Endothelial cell of umbilical vein (primary cell): ENCODE results near the gene COMT. TPM values are rescaled to one million over a fixed set of nuclear protein-coding genes. Genes with fewer than 3 reads are reported as not detected.

Source experiments
- BruUV-seq: library from RNA; stranded (reverse); fragments of 400-500 nt; replicated peaks from 2 replicates; lab custom pipeline; 2021; lab: Mats Ljungman, UMichigan
- CTCF ChIA-PET: fragments of 300-600, 350-600 bp; sonication (Branson Sonifier 250); formaldehyde crosslinking; loops from one replicate; lab custom pipeline; 2021; ENCODE audit warnings: antibody characterized with exemption, inconsistent platforms; lab: Charles Lee
- POLR2A ChIA-PET: fragments of 300-600, 350-600 bp; sonication (Branson Sonifier 250); formaldehyde crosslinking; loops from one replicate; lab custom pipeline; 2021; ENCODE audit warnings: antibody characterized with exemption, inconsistent platforms; lab: Charles Lee
- DNase-seq: peaks from one replicate; pipeline ENCODE4 v3.0.0-alpha.2; 2011; ENCODE audit warnings: low read depth, low spot score
- FAIRE-seq: peaks from 2 replicates; lab custom pipeline; 2011; peaks lifted over from hg19 to GRCh38; lab: Jason Lieb, UNC
- H2AFZ ChIP-seq: 2 replicates; pipeline ENCODE4 v1.6.0; 2012; ENCODE audit warnings: low read depth, low read length, control low read depth, inconsistent platforms
- H3K27ac ChIP-seq: 2 replicates; pipeline ENCODE4 v1.5.1; 2011; ENCODE audit warnings: low read depth, mild to moderate bottlenecking, control low read depth, low read length, moderate library complexity; ENCODE audit not compliant: insufficient read depth
- H3K27me3 ChIP-seq, 2 experiments: 2 replicates each; pipeline versions ENCODE4 v1.6.0 to v1.6.1; 2011; ENCODE audit warnings: low read length in 2 of 2, mixed read lengths in 1 of 2; ENCODE audit not compliant: control insufficient read depth in 2 of 2, insufficient read depth in 2 of 2
- H3K36me3 ChIP-seq, 2 experiments: 2 replicates in 1 of 2; 3 replicates in 1 of 2; pipeline ENCODE4 v1.5.1; 2011; ENCODE audit warnings: low read length in 2 of 2, mild to moderate bottlenecking in 1 of 2, moderate library complexity in 1 of 2; ENCODE audit not compliant: control insufficient read depth in 2 of 2, insufficient read depth in 2 of 2; ENCODE audit errors: extremely low read depth in 1 of 2
- H3K4me1 ChIP-seq: 3 replicates; pipeline ENCODE4 v1.5.1; 2011; ENCODE audit warnings: mild to moderate bottlenecking, low read length; ENCODE audit not compliant: control insufficient read depth, insufficient read depth; ENCODE audit errors: extremely low read depth
- H3K4me2 ChIP-seq: 2 replicates; pipeline ENCODE4 v1.6.1; 2011; ENCODE audit warnings: low read length, control low read depth, mixed read lengths; ENCODE audit not compliant: insufficient read depth
- H3K4me3 ChIP-seq, 3 experiments: fragments of 200-600 bp in 1 of 3; sonication (generic), shearing (Covaris generic) in 1 of 3; replicated peaks in 1 of 3; 2 replicates each; pipeline ENCODE4 v1.5.1; 2011 to 2016; ENCODE audit warnings: control low read depth in 3 of 3, low read length in 3 of 3, mild to moderate bottlenecking in 2 of 3, inconsistent platforms in 1 of 3, low read depth in 1 of 3, moderate library complexity in 1 of 3; ENCODE audit not compliant: insufficient read depth in 1 of 3
- H3K79me2 ChIP-seq: 2 replicates; pipeline ENCODE4 v1.6.0; 2012; ENCODE audit warnings: low read length, inconsistent platforms; ENCODE audit not compliant: control insufficient read depth, insufficient read depth
- H3K9ac ChIP-seq: replicated peaks from 2 replicates; pipeline ENCODE3; 2011; ENCODE audit warnings: low read length, control low read depth; ENCODE audit not compliant: insufficient read depth; ENCODE audit errors: extremely low read depth
- H3K9me1 ChIP-seq: replicated peaks from 3 replicates; pipeline ENCODE4 v1.6.0; 2011; ENCODE audit warnings: mild to moderate bottlenecking, low read length; ENCODE audit not compliant: control insufficient read depth, insufficient read depth; ENCODE audit errors: extremely low read depth
- H3K9me3 ChIP-seq: replicated peaks from 2 replicates; pipeline ENCODE4 v1.5.1; 2012; ENCODE audit warnings: low read length, inconsistent platforms; ENCODE audit not compliant: control insufficient read depth, insufficient read depth
- H4K20me1 ChIP-seq: replicated peaks from 2 replicates; pipeline ENCODE3; 2011; ENCODE audit warnings: mild to moderate bottlenecking, low read length; ENCODE audit not compliant: control insufficient read depth, insufficient read depth; ENCODE audit errors: extremely low read depth
- EZH2 ChIP-seq: IDR thresholded peaks from 2 replicates; pipeline ENCODE4 v1.6.1; 2012; ENCODE audit warnings: borderline replicate concordance, low read depth, mild to moderate bottlenecking, moderate library complexity, low read length, inconsistent platforms; ENCODE audit not compliant: severe bottlenecking
- FOS ChIP-seq: IDR thresholded peaks from 2 replicates; pipeline ENCODE4 v1.6.1; 2011; ENCODE audit warnings: mild to moderate bottlenecking, low read length, moderate library complexity, borderline replicate concordance; ENCODE audit not compliant: insufficient read depth
- GATA2 ChIP-seq: IDR thresholded peaks from 2 replicates; pipeline ENCODE4 v1.7.0; 2011; ENCODE audit warnings: low read depth, mild to moderate bottlenecking, moderate library complexity, mixed read lengths, low read length; ENCODE audit not compliant: insufficient read length, insufficient read depth
- JUN ChIP-seq: IDR thresholded peaks from 2 replicates; pipeline ENCODE4 v1.6.1; 2011; ENCODE audit warnings: borderline replicate concordance, low read depth; ENCODE audit not compliant: insufficient read length, insufficient read depth
- MYC ChIP-seq: IDR thresholded peaks from one replicate; pipeline ENCODE4 v1.6.1; 2011; ENCODE audit warnings: mild to moderate bottlenecking, low read depth, low read length
- POLR2A ChIP-seq: IDR thresholded peaks from 2 replicates; pipeline ENCODE4 v1.6.1; 2012; ENCODE audit warnings: low read depth, mild to moderate bottlenecking, control low read depth, low read length
- POLR2AphosphoS5 ChIP-seq: IDR thresholded peaks from 2 replicates; pipeline ENCODE4 v1.6.1; 2012; ENCODE audit warnings: low read depth, mild to moderate bottlenecking, control low read depth, low read length, moderate library complexity; ENCODE audit not compliant: insufficient read depth
- dilution Hi-C: fragments of 300-500 bp; cut with MboI; formaldehyde crosslinking; loops from one replicate; pipeline ENCODE4 v1.15.0; 2019; ENCODE audit warnings: low sequenced_read_pairs; ENCODE audit not compliant: extremely low pct_ligation_motif_present
- intact Hi-C: fragments of 100-400 bp; cut with micrococcal nuclease; formaldehyde crosslinking; loops from one replicate; pipeline ENCODE4 v1.10.0; 2022
- polyA plus RNA-seq, 4 experiments: library from polyadenylated mRNA; depleted of rRNA in 3 of 4; stranded (reverse) in 3 of 4; unstranded in 1 of 4; fragments of >200 nt; gene quantifications; 2 replicates each; pipeline versions ENCODE4 v1.2.1 to v1.2.3, GENCODE V29; 2011 to 2012; ENCODE audit warnings: missing spikeins in 1 of 4
- total RNA-seq: library from RNA; stranded (reverse); gene quantifications from 2 replicates; pipeline ENCODE4 v1.2.3, GENCODE V29; 2021
- TF ChIP-seq, protein P1 (sequence below), 2 donors: IDR thresholded peaks; 1 replicate in 1 of 2; 2 replicates in 1 of 2; pipeline ENCODE4 v1.5.1; 2011; ENCODE audit warnings: low read length in 2 of 2, mild to moderate bottlenecking in 2 of 2, moderate library complexity in 2 of 2, control low read depth in 1 of 2, inconsistent platforms in 1 of 2, low read depth in 1 of 2; ENCODE audit not compliant: insufficient read depth in 1 of 2; ENCODE audit errors: extremely low read depth in 1 of 2
- TF ChIP-seq, protein P2 (sequence below): IDR thresholded peaks from 2 replicates; pipeline ENCODE4 v1.6.1; 2011; ENCODE audit not compliant: insufficient read depth, insufficient read length

Gene COMT
- total and polyA plus RNA-seq, 2 donors (not counting 3 experiments of a cell fraction or from before 2014, with no cell fraction given): 221 to 537 TPM

DNA sequence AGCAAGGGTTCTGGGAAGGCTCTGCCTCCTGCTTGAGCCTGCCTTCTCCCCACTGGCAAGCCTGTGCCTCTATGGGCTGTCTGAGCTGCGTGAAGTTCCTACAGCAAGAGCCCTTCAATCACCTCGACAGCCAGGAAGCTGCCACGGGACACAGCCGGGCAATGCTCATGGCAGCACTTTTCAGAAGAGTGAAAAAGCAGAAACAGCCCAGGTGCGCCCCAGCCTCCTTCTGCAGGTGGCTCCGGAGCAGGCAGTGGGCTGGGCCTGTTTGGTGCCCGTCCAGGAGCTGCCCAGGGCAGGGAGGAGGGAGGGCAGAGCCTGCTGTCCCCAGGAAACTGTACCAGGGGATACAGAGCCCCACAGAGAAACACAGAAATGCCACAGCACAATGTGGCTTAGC, 24.6 kb upstream of the COMT start:
- Histone ChIP-seq H3K27me3 (no peaks in the 10 kb centered on the region), H3K79me2 (no peaks in the 10 kb centered on the region), H2AFZ (no peak overlapping the region), H3K4me1 (no peaks in the 10 kb centered on the region), H3K9me1 (no peaks in the 10 kb centered on the region), H3K9me3 (no peaks in the 10 kb centered on the region), H4K20me1 (no peaks in the 10 kb centered on the region), H3K4me3 (no peak overlapping the region), H3K9ac (no peak overlapping the region), H3K36me3 (peaks cover 10 to 50% of the 10 kb centered on the region in 2 experiments), H3K4me2 (no peak overlapping the region), H3K27ac (no peak overlapping the region)
- intact Hi-C loops: no loop called here
- TF ChIP-seq JUN (no peak), FOS (no peak), GATA2 (no peak), POLR2A (no peak), POLR2AphosphoS5 (no peak), MYC (no peak), EZH2 (no peak)
- TF ChIP-seq, protein P1, sequence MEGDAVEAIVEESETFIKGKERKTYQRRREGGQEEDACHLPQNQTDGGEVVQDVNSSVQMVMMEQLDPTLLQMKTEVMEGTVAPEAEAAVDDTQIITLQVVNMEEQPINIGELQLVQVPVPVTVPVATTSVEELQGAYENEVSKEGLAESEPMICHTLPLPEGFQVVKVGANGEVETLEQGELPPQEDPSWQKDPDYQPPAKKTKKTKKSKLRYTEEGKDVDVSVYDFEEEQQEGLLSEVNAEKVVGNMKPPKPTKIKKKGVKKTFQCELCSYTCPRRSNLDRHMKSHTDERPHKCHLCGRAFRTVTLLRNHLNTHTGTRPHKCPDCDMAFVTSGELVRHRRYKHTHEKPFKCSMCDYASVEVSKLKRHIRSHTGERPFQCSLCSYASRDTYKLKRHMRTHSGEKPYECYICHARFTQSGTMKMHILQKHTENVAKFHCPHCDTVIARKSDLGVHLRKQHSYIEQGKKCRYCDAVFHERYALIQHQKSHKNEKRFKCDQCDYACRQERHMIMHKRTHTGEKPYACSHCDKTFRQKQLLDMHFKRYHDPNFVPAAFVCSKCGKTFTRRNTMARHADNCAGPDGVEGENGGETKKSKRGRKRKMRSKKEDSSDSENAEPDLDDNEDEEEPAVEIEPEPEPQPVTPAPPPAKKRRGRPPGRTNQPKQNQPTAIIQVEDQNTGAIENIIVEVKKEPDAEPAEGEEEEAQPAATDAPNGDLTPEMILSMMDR (IDR thresholded peaks at IDR 0.05; ENCODE audit: extremely low read depth in 1 of 2, insufficient read depth in 1 of 2, low read depth in 1 of 2, low read length in 2 of 2): no peak
- TF ChIP-seq, protein P2, sequence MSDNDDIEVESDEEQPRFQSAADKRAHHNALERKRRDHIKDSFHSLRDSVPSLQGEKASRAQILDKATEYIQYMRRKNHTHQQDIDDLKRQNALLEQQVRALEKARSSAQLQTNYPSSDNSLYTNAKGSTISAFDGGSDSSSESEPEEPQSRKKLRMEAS: no peak
- ChIA-PET POLR2A (no interaction called here), CTCF (interaction anchor here (5.5 kb wide), 1 partner anchor 186 kb away, joined by 28 read pairs; no protein-coding TSS in a partner anchor)
- dilution Hi-C loops: no loop called here
- BruUV-seq: no TSS peak
- DNase-seq (no peak), FAIRE-seq (no peak)
